GM19468 (cell line): Measurements from ENCODE around the gene SYNM.

Source experiments
- ATAC-seq: cut with Tn5 transposase; IDR thresholded peaks from one replicate; pipeline ENCODE4 v1.9.1; 2021; ENCODE audit warnings: mild to moderate bottlenecking, moderate library complexity, moderate number of reproducible peaks; ENCODE audit not compliant: unreplicated experiment; ENCODE audit errors: extremely low read depth

Gene SYNM

GRCh38 chr15:99137877-99138276 is 33.0 kb downstream of the SYNM start:
- ATAC-seq, result no peak

- ATAC-seq, result no peak
Measured at GRCh38 chr15:99138491-99138982, 33.7 kb downstream of the SYNM start.

- no peak for ATAC-seq
Measured at GRCh38 chr15:99139276-99139675, 34.4 kb downstream of the SYNM start.

- no peak for ATAC-seq
Measured at GRCh38 chr15:99140590-99140989, 35.7 kb downstream of the SYNM start.

GRCh38 chr15:99141943-99142342 is 37.1 kb downstream of the SYNM start:
- ATAC-seq, result no peak

GRCh38 chr15:99142562-99142961 is 37.7 kb downstream of the SYNM start:
- no peak for ATAC-seq

GRCh38 chr15:99143242-99143641 is 38.4 kb downstream of the SYNM start:
- ATAC-seq, result no peak

GRCh38 chr15:99143655-99144610 is 39.1 kb downstream of the SYNM start:
- no peak for ATAC-seq

GRCh38 chr15:99145005-99145404 is 40.1 kb downstream of the SYNM start:
- no peak for ATAC-seq

GRCh38 chr15:99145778-99146177 is 40.9 kb downstream of the SYNM start:
- ATAC-seq, result no peak

GRCh38 chr15:99146661-99147060 is 41.8 kb downstream of the SYNM start:
- ATAC-seq, result no peak

- no peak for ATAC-seq
Measured at GRCh38 chr15:99148851-99149276, 44.0 kb downstream of the SYNM start.

GRCh38 chr15:99149366-99149765 is 44.5 kb downstream of the SYNM start:
- no peak for ATAC-seq

GRCh38 chr15:99151156-99151555 is 46.3 kb downstream of the SYNM start:
- ATAC-seq, result no peak

- no peak for ATAC-seq
Measured at GRCh38 chr15:99153026-99153535, 48.2 kb downstream of the SYNM start.

GRCh38 chr15:99154271-99154670 is 49.4 kb downstream of the SYNM start:
- no peak for ATAC-seq

- no peak for ATAC-seq
Measured at GRCh38 chr15:99155961-99156443, 51.1 kb downstream of the SYNM start.

- ATAC-seq, result no peak
Measured at GRCh38 chr15:99157456-99157855, 52.6 kb downstream of the SYNM start.

- ATAC-seq, result no peak
Measured at GRCh38 chr15:99158626-99159412, 53.9 kb downstream of the SYNM start.

GRCh38 chr15:99163271-99164062 is 58.6 kb downstream of the SYNM start:
- no peak for ATAC-seq
